ENCODE data around the gene CNTF.

Gene CNTF

DNA sequence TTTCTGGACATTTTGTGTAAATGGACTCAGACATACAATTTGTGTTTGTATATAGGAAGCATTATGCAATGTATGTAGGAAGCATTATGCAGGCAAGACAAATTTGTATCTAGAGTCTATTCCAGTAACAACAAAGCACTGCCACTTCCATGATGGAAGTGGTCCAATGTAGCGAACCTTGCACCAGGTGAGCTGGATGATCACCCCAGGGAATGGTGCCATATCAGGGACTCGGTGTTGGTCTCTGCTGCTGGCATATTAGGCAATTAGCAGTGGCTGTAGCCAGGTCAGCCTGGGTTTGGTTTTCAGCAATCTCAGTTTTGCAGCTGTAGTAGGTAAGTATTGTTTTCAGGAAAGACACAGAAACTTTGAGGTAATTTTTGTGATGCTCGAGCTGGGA, 30.8 kb upstream of the CNTF start:
- TF ChIP-seq, protein P1, sequence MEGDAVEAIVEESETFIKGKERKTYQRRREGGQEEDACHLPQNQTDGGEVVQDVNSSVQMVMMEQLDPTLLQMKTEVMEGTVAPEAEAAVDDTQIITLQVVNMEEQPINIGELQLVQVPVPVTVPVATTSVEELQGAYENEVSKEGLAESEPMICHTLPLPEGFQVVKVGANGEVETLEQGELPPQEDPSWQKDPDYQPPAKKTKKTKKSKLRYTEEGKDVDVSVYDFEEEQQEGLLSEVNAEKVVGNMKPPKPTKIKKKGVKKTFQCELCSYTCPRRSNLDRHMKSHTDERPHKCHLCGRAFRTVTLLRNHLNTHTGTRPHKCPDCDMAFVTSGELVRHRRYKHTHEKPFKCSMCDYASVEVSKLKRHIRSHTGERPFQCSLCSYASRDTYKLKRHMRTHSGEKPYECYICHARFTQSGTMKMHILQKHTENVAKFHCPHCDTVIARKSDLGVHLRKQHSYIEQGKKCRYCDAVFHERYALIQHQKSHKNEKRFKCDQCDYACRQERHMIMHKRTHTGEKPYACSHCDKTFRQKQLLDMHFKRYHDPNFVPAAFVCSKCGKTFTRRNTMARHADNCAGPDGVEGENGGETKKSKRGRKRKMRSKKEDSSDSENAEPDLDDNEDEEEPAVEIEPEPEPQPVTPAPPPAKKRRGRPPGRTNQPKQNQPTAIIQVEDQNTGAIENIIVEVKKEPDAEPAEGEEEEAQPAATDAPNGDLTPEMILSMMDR (conservative IDR thresholded peaks at IDR 0.05; ENCODE audit: low read depth, low read length), result no peak
- DNase-seq (ENCODE audit: low read depth), result no peak
- H3K4me3 ChIP-seq (ENCODE audit: low read depth, low read length), result no peak overlapping the region

DNA sequence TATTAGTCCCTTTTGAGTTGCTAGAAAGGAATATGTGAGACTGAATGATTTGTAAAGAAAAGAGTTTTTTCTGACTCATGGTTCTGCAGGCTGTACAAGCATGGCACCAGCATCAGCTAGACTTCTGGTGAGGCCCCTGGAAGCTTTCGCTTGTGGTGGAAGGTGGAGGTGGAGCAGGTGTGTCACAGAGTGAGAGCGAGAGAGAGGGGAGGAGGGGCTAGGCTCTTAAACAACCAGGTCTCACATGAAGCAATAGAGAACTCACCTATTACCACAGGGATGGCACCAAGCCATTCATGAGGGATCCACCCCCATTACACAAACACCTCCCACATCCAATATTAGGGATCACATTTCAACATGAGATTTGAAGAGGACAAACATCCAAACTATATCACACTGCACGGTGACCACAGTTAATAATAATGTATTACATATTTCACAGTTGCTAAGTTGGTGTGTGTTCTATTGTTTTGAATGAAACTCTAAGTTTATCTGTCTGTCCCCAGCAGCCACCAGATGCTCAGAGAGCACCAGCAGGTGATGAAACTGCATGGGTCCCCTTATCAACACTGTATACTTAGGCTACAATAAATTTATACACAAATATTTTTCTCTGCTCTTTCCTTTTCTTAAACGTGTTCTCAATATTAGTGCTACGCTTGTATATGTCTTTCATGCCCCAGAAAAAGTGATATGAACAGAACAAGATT, 29.5 kb upstream of the CNTF start:
- TF ChIP-seq, protein P1 (conservative IDR thresholded peaks at IDR 0.05; ENCODE audit: low read depth, low read length), result no peak
- no peak overlapping the region for H3K4me3 ChIP-seq (ENCODE audit: low read depth, low read length)
- DNase-seq (ENCODE audit: low read depth), result peak; percentile 10

DNA sequence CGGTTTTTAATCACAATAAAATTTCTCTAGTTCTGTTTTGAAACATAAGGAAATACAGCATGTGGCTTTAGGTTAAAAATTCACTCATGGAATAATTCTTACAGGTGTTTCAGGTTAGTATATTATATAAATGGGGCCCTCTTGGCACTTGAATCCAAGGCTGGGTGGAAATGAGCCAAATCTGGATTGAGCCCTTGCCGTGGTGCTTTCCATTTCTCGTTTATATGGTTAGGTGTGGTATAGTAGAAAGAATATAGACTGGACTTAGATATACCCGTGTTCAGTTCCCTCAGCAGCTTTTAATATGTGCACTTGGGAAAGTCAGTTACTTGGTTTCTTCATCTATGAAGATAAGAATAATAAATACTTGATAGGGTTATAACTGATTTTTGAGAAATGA, 27.6 kb upstream of the CNTF start:
- no peak overlapping the region for H3K4me3 ChIP-seq (ENCODE audit: low read depth, low read length)
- DNase-seq (ENCODE audit: low read depth), result no peak
- TF ChIP-seq, protein P1 (conservative IDR thresholded peaks at IDR 0.05; ENCODE audit: low read depth, low read length), result no peak

DNA sequence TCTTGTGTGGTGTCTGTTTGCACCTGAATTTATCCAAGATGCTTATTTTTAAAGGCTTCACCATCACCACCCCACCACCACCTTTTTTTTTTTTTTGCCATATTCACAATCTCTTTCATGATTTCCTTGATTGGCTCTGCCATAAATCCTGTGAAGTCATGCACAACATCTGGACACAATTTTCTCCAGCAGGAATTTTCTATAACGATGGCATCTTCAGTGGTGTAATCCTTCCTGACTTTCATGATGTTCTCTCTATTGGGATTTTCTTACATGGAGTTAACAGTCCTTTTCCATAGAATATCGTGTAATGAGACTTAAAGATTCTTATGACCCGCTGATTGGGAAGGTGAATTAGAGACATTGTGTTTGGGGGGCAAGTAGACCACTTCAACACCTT, 25.8 kb upstream of the CNTF start:
- DNase-seq (ENCODE audit: low read depth), result no peak

DNA sequence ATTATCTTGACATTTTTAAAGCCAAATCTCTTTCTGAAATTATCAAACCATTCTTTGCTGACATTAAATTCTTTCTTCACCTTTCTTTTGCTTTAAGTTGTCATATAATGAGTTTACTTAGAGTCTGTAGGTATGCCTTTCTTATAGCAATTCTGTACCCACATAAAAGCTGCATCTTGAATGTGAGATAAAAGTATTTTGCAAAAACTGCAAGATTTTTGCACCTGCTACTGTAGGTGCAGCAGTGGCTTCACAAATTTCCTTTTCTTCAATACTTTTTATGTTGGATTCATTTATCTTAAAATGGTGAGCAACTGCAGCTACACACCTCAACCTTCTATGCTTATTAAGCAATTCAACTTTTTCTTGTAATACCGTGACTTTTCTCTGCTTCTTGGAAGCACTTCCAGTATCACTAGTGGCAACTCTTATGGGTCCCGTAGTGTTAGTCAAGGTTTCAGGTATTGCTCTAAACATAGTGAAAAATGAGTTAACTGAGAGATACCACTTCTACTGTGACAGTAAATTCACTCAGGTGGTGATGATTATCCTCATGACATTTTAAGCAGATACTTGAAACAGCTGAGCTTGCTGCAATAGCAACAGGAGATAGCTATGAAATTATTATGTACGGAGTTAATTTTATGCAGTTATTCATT, 24.9 kb upstream of the CNTF start:
- H3K4me3 ChIP-seq (ENCODE audit: low read depth, low read length), result no peak overlapping the region
- TF ChIP-seq, protein P1 (conservative IDR thresholded peaks at IDR 0.05; ENCODE audit: low read depth, low read length), result no peak
- no peak for DNase-seq (ENCODE audit: low read depth)

More for the DNA sequence above, 25.8 kb upstream of the CNTF start:
- H3K4me3 ChIP-seq (ENCODE audit: low read depth, low read length), result no peak overlapping the region
- TF ChIP-seq, protein P1 (conservative IDR thresholded peaks at IDR 0.05; ENCODE audit: low read depth, low read length), result no peak

DNA sequence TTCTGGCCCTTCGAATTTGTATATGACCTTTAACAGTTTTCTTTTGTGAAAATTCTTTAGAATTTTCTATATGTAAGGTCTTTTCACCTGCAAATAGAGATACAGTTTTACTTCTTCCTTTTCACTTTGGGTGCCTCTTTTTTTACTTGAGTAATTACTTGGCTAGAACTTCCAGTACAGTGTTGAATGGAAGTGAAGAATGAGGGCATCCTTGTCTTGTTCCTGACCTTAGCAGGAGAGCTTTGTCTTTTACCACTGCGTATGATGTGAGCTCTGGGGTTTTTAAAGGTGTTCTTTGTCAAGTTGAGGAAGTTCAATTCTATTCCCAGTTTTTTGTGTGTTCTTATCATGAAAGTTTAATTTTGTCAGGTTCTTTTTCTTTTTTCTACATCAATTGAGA, 22.0 kb upstream of the CNTF start:
- no peak for DNase-seq (ENCODE audit: low read depth)
- TF ChIP-seq, protein P1 (conservative IDR thresholded peaks at IDR 0.05; ENCODE audit: low read depth, low read length), result no peak
- no peak overlapping the region for H3K4me3 ChIP-seq (ENCODE audit: low read depth, low read length)
